Kidney tubule cell (primary cell): ENCODE results near the gene NBPF11.
"Not testable (repeated sequence)": the region's sequence is repeated elsewhere in the genome, so short reads cannot be mapped to it uniquely, and the experiment has no call there.

Experiments
- DNase-seq: peaks from one replicate; pipeline ENCODE4 v3.0.0-alpha.2; 2018; ENCODE audit warnings: low spot score

NBPF11 gene

GRCh38 chr1:148149050-148149815 is 2.8 kb downstream of the NBPF11 start:
- DNase-seq: not testable (repeated sequence)

GRCh38 chr1:148147052-148147838 is 4.8 kb downstream of the NBPF11 start:
- not testable (repeated sequence) for DNase-seq

GRCh38 chr1:148146191-148146997 is 5.7 kb downstream of the NBPF11 start:
- DNase-seq: not testable (repeated sequence)

GRCh38 chr1:148143223-148143622 is 8.9 kb downstream of the NBPF11 start:
- not testable (repeated sequence) for DNase-seq

GRCh38 chr1:148141936-148142335 is 10.1 kb downstream of the NBPF11 start:
- not testable (repeated sequence) for DNase-seq

GRCh38 chr1:148138606-148139005 is 13.5 kb downstream of the NBPF11 start:
- DNase-seq: not testable (repeated sequence)

GRCh38 chr1:148122341-148122740 is 29.7 kb downstream of the NBPF11 start:
- not testable (repeated sequence) for DNase-seq

- not testable (repeated sequence) for DNase-seq
Observed at GRCh38 chr1:148120395-148120794, 31.7 kb downstream of the NBPF11 start.

- not testable (repeated sequence) for DNase-seq
Observed at GRCh38 chr1:148095732-148096131, 56.3 kb downstream of the NBPF11 start.

- DNase-seq: not testable (repeated sequence)
Observed at GRCh38 chr1:148086196-148086595, 65.9 kb downstream of the NBPF11 start.

GRCh38 chr1:148081205-148081604 is 70.9 kb downstream of the NBPF11 start:
- not testable (repeated sequence) for DNase-seq

- not testable (repeated sequence) for DNase-seq
Observed at GRCh38 chr1:148078632-148079519, 73.2 kb downstream of the NBPF11 start.

GRCh38 chr1:148078090-148078489 is 74.0 kb downstream of the NBPF11 start:
- not testable (repeated sequence) for DNase-seq

- not testable (repeated sequence) for DNase-seq
Observed at GRCh38 chr1:148077458-148077857, 74.6 kb downstream of the NBPF11 start.

- DNase-seq: not testable (repeated sequence)
Observed at GRCh38 chr1:148073392-148073791, 78.7 kb downstream of the NBPF11 start.

GRCh38 chr1:148068606-148069005 is 83.5 kb downstream of the NBPF11 start:
- not testable (repeated sequence) for DNase-seq

- DNase-seq: not testable (repeated sequence)
Observed at GRCh38 chr1:148068201-148068600, 83.9 kb downstream of the NBPF11 start.

- DNase-seq: not testable (repeated sequence)
Observed at GRCh38 chr1:148060294-148060701, 91.8 kb downstream of the NBPF11 start.

- peak; percentile 4 for DNase-seq
Observed at GRCh38 chr1:148057384-148057783, 94.7 kb downstream of the NBPF11 start.
